Measurements from ENCODE around the gene CTNND1.

The CTNND1 gene

DNA sequence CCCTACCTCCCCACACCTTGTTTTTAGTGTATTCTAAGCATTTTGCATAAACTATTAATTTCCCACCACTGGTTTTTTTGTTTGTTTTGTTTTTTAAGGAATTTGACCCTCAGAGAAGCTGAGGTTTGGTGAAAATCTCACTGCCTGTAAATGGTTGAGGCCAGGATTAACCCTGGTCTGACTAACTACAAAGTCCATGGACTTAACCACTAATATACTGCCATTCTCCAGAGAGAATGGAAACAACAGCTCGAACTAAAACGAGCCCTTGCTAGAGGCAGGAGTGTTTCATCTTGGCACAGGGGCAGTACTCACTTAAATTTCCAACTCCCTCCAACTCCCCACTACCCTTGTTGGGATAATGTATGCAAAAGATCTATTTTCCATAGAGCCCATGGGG, 3.0 kb downstream of the CTNND1 start:
- no peak for DNase-seq

DNA sequence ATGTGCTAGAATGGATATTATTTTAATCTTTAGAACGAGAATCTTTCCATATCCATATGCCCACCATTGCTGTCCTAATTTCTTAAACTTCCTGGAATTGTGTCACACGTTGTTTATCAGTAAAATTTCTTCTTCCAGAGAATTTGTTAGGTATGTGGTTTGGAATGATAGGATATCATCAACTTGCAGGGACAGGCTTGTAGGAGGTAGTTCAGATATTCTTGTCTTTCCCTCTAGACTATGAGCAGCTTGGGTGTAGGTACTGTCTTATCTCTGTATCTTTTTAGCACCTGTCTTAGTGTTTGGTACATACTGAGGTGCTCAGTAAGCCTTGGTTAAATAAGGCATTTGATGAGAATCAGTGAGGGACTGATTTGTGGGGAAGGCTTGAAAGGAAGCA, 3.4 kb downstream of the CTNND1 start:
- peak; percentile 40 for DNase-seq

DNA sequence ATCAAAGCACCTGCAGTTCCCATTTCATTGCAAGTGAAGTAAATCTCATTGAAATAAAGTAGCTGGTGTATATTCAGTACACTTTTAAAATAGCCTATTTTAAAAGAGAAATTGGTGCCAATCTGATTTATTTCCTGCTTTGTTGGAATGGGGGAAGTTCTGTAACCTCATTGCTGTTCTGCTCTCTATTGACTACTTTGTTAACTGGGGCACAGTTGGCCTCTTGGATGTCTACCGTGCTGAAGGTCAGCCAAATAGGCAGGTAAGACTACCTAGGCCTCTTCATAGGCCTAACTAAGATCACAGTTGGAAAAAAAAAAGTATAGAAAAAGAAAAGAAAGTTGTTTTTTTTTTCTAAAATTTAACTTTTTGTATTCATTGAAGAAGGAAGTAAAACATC, 9.2 kb downstream of the CTNND1 start:
- DNase-seq: no peak

DNA sequence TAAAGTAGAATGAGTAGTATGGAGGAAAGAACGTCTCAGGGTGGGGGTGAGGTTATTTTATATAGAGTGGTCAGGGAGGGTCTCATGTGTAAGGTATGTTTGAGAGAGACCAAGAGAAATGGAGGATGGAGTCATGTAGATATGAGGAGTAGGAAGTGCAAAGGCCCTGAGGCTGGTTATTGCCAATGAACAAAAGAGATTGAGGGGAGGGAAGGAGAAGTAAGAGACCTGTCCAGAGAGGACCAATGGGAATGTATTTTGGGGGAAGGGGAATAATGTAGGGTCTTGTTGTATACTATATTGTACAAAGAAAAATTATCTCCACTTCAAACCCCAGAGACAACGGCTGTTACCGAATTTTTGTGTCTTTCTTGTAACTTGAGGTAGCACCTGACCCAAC, 9.8 kb downstream of the CTNND1 start:
- DNase-seq: no peak

DNA sequence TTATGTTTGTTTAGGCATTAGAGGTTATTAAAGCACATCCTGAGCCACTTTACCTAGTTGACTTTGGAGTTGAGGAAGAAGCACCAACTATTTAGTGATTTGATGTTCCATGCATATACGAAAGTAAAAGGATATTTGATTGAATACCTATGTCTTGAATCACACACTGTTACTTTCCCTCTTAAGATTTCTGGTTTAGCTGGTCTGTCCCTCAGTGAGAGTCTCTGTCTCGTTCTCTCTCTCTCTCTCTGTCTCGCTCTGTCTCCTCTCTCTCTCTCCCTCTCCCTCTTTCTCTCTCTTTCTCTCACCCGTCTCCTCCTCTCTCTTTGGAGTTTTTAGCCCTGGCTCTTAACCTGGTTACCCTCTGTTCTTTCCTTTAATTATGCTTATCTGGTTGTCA, 11.0 kb downstream of the CTNND1 start:
- no peak for DNase-seq

DNA sequence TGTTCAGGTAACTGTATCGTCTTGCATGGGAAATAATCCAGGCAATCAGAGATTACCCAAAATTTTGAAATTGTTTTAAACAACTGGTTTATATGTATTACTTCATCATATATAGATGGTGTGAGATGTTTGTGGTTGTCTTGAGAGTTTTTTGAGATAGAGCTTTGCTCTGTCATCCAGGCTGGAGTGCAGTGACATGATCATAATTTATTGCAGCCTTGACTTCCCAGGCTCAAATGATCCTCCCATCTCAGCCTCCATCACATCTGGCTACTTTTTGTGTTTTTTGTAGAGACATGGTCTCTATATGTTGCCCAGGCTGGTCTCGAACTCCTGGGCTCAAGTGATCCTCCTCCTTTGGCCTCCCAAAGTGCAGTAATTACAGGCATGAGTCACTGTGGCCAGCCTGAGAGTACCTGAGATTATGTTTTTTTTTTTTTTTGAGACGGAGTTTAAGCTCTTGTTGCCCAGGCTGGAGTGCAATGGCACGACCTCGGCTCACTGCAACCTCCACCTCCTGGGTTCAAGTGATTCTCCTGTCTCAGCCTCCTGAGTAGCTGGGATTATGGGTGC, 11.5 kb downstream of the CTNND1 start:
- DNase-seq: no peak

DNA sequence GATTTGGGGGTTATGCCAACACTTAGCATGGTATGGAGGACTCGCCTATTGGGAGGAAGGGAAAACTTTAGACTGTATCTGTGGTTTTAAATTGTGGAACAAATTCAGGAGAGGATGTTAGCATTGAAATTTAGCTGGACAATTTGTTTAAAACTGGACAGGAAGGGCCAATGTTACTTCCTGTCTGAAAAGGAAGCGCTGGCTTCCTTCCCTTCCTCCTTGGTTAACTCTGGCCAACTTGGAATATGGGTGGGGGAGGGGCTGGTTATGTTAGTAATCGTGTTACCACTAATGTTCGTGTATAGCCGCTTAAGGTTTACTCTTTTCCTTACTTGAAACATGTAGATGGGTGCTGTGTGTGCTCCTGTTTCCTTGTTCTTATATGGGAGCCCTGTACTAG, 13.9 kb downstream of the CTNND1 start:
- no peak for DNase-seq

DNA sequence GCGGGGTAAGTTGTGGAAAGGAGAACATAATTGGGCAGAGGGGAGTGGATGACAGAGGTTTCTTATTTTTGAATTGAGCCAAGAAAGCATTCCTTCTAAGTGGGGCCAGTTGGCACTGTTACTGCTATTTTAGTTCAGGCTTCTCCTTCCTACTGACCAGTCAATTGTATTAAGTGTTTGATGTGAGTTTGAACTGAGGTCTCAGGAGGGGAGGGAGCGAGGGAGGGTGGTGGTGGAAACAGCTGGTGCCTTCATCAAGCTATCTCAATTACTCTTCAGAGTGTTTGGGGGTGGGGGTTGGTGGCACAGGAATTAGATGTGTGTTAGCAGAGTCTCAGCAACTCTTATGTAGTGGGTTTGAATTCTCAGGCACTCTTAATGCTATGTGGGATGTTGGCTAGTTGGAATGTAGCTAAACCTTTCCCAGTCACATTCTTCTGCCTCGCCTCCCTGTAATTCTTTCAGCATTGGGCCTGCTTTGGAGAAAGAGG, 14.5 kb downstream of the CTNND1 start:
- no peak for DNase-seq

DNA sequence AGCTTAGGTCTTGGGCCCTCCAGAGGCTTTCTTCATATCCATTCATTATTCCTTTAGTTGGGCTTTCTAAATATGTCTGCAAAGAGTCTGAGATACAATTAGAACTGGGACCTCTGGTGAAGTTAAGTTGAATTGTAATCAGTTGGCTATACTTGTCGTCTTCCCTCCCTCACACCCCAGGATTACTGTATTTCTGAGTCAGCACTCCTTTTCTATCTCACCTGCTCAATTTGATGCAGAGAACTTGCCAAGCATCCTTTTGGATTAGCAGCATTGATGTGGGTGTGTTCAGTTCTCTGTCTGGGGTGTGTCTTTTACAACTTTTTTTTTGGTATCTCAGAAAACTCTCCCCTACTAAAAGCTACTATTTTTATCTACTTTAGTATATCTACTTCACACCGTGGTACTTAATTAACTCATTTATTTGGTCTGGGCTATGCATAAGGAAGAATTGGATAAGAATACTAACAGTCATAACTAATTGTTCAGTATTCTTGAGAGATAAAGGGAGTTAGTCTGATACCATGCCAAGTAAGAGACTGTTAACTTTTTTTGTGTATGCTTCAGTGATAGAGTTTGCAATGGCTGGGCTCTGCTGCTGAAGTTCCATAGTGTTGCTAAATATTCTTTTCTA, 15.1 kb downstream of the CTNND1 start:
- peak; percentile 68 for DNase-seq

DNA sequence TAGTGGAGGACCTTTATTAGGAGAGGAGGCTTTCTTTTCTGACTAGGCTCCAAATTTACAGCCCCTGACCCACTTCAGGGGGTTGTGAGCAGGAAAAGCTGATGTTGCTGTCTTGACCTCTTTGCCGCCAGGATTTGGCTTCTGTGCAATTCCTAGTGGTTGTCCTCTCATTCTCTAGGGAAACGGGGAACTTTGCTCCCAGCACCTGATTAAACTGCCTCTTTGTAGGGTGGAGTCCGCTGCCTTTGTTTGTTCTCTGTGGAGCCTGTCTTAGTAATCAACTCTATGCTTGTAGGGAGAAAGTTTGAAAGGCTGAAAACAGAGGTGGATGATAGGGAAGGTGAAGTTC, 16.3 kb downstream of the CTNND1 start:
- DNase-seq: no peak

DNA sequence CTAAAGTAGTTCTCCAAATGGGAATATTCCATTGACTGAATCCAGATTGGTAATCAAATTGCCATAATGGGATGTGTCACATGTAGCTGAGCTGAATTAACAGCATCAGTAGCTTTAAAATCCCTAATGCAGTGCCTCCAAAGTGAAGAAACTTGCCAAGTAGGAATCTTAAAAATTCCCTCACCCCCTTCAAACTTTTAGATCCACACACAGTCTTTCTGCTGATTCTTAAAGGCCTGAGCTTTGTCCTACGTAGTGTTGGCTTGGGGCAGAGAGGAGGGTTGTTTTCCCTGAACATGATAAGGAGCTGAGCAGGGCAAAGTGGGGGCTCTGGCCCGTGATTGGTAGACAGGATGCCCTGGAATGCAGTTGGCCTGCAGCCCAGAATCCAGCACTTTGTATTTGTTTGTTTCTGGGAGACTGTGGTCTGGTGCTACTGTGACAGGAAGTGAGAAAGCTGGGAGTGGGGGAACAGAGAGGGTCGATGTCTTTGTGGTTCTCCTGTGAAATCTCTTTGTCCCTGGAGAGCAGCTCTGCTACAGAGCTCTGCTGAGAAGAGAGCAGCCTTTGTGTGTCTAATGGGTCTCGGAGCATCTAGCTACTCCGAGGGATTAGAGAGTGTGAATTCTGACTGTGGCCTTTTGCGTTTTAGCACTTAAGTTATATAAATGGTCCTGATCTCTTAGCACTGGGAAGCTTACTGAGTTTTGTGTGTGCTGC, 16.9 kb downstream of the CTNND1 start:
- DNase-seq: no peak

DNA sequence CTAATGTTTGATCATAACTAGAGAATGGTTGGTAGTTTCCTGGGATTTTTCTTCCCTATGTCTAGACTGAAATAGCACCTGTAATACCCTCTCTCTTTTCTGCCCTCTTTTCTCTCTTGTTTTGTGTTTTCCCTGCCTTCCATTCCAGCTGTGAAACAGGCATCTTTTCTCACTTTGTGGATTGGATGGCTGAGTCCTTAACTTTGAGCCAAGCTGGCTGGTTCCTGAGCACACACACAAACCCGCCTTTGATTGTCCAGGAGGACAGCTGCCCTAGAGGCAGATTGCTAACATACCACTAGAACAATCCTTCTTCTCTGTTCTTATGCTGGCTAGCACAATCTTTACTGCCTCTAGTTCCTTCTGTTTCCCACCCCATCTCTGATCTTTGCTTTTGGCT, 17.7 kb downstream of the CTNND1 start:
- no peak for DNase-seq

DNA sequence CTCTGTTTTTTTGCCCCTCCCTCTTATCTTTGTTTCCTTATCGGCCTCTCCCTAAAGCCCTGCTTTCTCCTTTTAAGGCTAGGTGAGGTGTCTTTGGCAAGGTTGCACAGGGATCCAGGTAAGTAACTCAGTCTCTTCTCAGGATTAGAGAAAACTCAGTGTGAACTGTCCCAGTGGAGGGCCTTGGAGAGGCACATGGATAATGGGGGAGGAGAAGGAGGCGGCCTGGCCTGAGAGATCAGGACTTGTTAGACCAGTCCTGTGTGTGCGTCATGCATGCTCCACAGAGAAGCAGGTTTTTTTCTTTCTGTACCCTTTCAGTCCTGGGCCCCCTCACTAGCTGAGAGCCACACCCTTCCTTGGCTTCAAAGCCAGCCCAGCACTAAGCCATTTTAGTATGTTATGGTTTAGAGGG, 19.9 kb downstream of the CTNND1 start:
- DNase-seq: no peak

DNA sequence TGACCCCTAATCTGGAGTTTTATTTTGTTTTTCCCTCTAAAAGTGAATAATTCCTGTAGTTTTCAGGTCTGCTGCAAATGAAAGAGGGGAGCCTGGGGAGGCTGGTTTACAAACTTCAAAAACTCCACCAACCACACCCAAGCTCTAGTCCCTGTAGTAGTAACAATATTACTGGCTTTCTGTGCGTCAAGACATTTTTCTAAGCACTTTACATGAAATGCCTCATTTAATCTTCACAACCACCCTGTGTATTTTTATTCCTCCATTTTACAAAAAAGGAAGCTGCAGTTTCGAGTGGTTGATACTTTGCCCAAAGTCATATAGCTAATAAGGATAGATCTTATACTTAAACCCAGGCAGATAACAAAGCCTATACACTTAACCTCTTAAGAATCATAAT, 23.5 kb downstream of the CTNND1 start:
- no peak for DNase-seq

DNA sequence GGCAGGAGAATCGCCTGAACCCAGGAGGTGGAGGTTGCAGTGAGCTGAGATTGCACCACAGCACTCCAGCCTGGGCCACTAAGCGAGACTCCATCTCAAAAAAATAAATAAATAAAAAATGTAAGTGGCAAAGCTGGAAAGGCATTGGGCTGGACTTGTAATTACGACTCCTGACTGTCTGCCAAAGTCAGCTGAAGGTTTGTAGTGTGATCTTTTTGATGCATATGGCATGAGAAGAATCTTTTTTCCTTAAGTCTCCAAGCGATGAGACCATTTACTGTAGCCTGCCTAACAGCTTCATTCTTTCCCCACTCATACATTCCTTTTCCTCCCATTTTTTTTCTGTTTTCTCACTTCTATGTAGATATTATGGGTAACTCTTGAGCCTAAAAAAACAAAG, 24.8 kb downstream of the CTNND1 start:
- DNase-seq: no peak

DNA sequence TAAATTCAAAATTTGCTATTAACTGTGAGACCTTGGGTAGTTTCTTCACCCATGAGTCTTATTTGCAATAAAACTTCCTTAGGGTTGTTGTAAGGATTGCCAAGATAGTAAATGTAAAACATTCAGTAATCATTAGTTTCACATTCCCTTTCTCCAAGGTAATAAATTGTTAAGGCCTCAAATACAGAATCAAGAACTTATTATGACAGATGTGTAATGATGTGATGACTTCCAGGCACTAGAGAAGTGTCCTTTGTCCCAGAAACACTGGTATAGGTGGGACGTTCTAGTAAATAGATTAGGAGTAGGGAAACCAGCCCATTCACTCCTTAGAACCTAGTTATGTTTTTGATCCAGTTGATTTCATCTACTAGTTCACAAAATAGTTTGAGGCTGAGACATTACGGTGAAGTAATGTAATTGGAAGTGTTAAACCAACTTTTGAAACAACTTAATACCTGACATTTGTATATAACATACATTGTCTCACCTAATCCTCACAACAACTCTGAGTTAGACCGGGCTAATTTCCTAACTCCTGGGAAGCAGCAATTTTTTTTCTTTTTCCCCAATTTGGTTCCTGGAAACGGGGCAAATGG, 25.5 kb downstream of the CTNND1 start:
- DNase-seq: no peak

DNA sequence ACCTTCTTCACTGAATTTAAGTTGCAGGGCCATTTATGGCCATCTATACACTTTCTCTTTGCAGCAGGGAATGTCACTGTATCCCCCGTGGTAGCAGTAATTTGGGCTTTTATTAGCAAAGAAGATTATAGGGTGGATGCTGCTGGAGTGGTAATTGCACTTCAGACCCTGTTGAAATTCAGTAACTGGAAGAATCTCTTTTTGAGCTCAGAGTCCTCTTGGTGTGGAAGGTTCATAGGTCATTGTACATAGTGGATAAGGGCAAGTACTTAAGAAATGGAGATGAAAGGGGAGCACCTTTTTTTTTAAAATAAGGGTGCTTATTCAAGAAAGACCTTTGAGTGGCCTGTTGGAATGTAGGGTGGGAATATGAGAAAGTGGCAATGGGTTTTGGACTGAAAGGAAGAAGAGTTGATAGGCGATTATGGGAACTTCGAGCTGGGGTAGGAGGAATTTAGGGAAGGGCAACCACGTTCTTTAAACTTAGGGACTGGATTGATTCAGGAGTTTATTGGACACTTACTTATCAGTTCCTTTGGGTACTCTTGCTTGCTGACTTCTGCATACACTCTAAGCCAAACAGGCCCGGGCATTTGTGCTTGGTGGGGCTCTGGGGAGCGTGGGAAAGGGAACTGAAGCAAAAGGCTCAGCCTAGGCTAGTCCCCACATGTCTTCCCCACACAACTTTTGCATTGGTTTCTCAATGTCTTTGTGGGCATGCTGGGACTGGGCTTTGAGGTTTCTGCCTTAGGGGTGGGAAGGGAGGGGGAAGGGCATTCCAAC, 26.5 kb downstream of the CTNND1 start:
- peak; percentile 56 for DNase-seq

DNA sequence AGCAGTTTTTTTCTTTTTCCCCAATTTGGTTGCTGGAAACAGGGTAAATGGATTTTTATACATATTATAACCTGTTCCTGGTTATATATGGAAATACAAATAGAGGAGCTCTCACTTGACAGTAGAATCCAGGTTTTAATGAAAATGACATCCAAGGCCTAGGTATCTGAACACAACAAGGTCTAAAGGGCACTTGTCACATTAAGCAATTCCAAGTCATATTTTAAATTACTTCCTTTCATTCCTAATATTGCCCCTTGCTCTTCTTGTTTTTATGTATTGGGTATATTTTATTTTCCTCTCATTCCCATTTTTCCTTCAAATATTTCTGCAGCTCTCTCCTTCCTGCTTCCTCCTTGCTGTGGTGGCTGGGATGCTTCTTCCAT, 27.1 kb downstream of the CTNND1 start:
- no peak for DNase-seq

DNA sequence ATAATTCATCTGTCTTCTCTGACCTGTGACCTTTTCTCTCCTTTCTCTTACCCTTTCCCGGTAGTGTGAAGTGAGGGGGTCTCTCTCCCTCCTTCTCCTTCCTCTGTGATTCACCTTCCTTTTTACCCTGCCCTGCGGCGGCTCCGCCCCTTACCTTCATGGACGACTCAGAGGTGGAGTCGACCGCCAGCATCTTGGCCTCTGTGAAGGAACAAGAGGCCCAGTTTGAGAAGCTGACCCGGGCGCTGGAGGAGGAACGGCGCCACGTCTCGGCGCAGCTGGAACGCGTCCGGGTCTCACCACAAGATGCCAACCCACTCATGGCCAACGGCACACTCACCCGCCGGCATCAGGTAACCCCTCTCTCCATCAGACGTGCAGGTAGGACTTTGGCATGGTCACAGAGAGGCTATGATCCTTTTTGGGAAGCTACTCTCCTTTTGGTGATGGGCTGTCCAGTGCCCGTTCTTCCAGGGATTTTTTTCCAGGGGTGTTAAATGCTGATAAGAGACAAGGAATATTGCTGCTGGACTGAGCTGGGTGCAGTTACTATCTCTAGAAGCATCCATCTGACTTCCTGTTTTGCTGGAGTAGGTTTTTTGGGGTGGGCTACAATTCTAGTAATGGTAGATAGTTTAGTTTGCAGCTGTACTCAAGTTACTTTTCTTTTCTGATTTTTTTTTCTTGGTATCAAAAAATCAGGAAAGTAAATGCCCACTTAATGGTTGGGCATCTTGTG, 29.9 kb downstream of the CTNND1 start:
- DNase-seq: no peak

DNA sequence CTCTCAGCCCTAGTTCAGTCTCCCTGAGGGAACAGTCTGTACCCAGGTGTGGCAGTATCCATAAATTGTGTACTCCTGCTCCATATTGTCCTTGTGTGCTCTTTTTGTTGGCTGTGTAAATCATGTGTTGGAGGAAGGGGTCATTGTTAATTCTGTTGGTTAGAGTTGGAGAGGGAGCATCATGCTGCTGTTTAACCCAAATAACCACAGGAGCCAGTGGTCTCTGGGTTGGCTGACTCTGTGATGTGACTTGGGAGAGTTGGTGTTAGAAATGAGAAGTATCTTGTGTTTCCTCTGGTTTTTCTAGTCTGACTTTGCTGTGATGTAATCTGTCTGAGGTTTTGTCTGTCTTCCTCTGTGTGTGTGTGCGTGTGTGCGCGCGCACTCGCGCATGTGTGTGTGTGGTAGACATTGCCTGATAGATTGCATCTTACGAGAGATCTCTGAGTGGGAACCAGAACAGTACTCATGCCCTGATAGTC, 30.5 kb downstream of the CTNND1 start:
- DNase-seq: peak; percentile 90

DNA sequence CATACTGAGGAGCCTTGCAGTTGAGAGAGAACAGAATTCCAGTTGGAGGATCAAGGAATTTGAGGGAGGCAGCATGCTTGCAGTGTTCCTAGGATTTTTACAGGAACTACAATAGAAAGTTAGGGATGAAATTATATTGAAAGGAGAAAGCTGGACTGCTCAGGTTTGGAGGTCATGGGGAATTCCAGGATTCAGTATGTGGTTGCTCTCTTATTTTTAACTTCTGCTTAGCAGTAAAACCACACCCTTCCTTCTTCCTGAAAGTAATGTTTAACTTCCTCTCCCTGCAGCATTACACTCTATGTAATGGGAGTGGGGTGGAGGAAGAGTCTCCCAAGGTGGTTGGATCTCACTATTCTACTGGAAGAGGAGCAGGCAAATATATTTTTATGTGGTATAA, 31.3 kb downstream of the CTNND1 start:
- DNase-seq: peak; percentile 44

DNA sequence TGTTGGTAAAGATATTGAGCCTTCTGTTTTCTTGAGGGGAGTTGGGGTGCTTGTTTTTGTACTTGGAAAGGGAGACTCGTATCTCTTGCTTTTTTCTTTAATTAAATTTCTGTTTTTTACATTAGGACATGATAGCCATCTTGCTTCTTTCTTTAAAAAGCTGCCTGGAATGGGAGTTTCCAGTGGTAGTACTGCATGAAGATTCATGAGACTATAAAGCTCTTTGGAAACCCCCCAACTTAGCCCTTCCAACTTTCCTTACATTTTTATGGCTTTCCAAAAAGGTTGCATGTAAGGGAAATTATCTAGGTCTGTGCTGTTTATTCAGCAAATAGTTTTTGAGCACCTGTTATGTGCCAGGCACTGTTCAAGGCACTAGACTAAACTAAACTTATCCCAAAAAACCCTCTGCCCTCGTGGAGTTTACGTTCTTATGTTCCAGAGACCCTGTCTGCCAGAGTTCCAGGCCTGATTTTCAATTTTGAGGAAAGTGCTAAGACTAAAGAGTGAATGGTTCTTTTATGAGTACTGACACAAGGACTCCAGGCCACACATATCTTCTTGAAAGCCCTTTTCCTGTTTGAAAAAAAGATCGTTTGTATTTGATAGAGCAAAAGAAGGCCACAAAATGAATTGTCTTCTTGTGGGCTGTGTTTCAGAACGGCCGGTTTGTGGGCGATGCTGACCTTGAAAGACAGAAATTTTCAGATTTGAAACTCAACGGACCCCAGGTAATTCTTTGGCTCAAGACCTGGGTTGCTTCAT, 31.9 kb downstream of the CTNND1 start:
- no peak for DNase-seq

All from hematopoietic multipotent progenitor cell treated with erythropoietin and hydrocortisone succinate and interleukin-3 and kit ligand, for 6 days (in vitro differentiated cells).